Measurements from ENCODE around the gene UNC13A. TPM values are rescaled to one million over a fixed set of nuclear protein-coding genes. Genes with fewer than 3 reads are reported as not detected.
A peak's percentile ranks its signal among the peaks of the same experiment; 100 is the strongest.

The UNC13A gene
- total and polyA plus RNA-seq, 2 of the 13 experiments (the other 11 are each of a cell fraction or from before 2014, with no cell fraction given) = 0.11 to 0.45 TPM

DNA sequence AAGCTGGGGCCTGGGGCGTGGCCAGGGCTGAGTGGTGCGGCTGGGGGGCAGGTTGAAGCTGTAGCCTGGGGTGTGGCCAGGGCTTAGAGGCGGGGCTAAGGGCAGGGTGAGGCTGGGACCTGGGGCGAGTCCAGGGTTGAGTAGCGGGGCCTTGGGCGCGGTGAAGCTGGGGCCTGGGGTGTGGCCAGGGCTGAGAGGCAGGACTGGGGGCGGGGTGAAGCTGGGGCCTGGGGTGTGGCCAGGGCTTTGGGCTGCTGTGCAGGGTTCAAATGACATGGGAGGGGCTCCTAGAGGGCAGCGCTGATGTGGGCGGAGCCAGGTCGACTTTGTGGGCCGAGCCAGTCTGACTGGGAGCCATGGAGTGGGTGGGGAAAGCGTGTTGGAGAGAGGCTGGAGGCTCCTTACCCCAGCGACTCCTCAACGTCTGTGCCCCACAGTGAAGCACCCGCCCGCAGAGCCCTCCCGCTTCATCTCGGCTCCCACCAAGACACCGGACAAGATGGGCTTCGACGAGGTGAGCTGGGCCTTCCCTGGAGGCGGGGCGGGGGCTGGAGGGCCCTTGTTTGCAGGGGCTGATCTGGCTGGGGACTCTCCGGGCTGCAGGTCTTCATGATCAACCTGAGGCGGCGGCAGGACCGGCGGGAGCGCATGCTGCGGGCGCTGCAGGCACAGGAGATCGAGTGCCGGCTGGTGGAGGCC, 111.2 kb downstream of the UNC13A start (continued):
- TF ChIP-seq, protein P1, sequence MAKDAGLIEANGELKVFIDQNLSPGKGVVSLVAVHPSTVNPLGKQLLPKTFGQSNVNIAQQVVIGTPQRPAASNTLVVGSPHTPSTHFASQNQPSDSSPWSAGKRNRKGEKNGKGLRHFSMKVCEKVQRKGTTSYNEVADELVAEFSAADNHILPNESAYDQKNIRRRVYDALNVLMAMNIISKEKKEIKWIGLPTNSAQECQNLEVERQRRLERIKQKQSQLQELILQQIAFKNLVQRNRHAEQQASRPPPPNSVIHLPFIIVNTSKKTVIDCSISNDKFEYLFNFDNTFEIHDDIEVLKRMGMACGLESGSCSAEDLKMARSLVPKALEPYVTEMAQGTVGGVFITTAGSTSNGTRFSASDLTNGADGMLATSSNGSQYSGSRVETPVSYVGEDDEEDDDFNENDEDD (CRISPR knock-in tag; IDR thresholded peaks at IDR 0.05; ENCODE audit: borderline replicate concordance) = no peak
- TF ChIP-seq KDM2A (CRISPR knock-in tag; IDR thresholded peaks at IDR 0.05; ENCODE audit: borderline replicate concordance, low read depth) (no peak), KDM1A (CRISPR knock-in tag; IDR thresholded peaks at IDR 0.05) (no peak)

DNA sequence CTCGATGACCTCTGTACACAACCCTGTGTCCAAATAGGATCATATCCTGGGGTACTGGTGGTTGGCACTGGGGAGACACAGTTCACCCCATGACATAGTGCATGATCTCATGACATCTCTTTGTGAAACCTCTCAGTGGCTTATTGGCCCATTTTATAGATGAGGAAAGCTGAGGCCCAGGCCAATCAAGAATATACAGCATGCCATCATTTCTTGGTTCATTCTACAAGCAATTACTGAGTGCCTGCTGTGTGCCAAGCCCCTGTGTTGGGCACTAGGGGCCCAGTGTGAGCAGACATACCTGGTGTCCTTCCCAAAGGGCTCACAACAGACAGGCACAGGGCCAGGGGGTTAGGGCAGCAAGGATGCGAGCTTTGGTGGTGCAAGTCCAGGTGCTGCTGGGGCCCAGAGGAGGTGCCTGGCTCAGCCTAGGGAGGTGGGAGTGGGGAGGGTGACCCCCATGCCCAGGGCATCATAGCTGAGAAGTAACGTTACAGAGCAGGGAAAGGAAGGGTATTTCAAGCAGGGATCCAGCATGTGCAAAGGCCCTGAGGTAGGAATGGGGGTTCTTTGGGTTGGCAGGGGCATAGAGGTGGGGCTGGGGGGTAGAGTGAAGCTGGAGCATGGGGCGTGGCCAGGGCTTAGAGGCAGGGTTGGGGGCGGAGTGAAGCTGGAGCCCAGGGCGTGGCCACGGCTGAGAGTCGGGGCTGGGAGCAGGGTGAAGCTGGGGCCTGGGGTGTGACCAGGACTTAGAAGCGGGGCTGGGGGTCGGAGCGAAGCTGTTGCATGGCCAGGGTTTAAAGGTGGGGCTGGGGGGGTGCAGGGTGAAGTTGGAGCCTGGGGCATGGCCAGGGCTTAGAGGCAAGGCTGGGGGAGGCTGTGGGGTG, 112.0 kb downstream of the UNC13A start:
- no peaks in the 10 kb centered on the region for H3K9me3 ChIP-seq (ENCODE audit: low read length)
- intact Hi-C loops (cut with micrococcal nuclease; ENCODE audit: unreplicated experiment) = no loop called here
- H3K4me2 ChIP-seq (ENCODE audit: low read depth, low read length) = no peak overlapping the region
- ChIA-PET CTCF (ENCODE audit: low intra/inter-chr PET ratio, low total read pairs) (interaction anchor here (1.0 kb wide), 1 partner anchor 80 kb away, joined by 3 read pairs; no protein-coding TSS in a partner anchor), POLR2A (no interaction called here)
- 97% methylated on average over 11 of the region's 11 CpGs for WGBS (ENCODE audit: low lambda C conversion rate)
- no peak overlapping the region for H3K4me3 ChIP-seq (replicated peaks in 1 of 3; ENCODE audit: insufficient read depth in 1 of 3, low read depth in 2 of 3, low read length in 3 of 3)
- in situ Hi-C loops (cut with HindIII; ENCODE audit: extremely low pct_ligation_motif_present, low pct_unique_long_range_greater_than_20kb) = loop anchor here (10.0 kb wide), 1 partner anchor 121 kb away; no protein-coding TSS in a partner anchor
- H3K27me3 ChIP-seq (ENCODE audit: control insufficient read depth in 1 of 2, insufficient read depth in 2 of 2, low read length in 2 of 2) = no peaks in the 10 kb centered on the region
- H4K20me1 ChIP-seq (ENCODE audit: insufficient read depth, low read length) = peaks cover 2% of the 10 kb centered on the region; the same call in 1 of the 2 replicates
- FAIRE-seq = no peak
- DNase-seq (ENCODE audit: low spot score) = no peak
- H3K4me1 ChIP-seq (ENCODE audit: insufficient read depth, low read length) = no peaks in the 10 kb centered on the region
- no peak overlapping the region for H2AFZ ChIP-seq (ENCODE audit: low read length)
- no TSS peak for BruUV-seq (replicated peaks)
- no peak overlapping the region for H3K27ac ChIP-seq (ENCODE audit: extremely low read length, insufficient read depth, low read length)
- H3K79me2 ChIP-seq (ENCODE audit: insufficient read depth, low read length) = no peaks in the 10 kb centered on the region
- no peak for ATAC-seq
- H3K36me3 ChIP-seq (replicated peaks in 1 of 2; ENCODE audit: control insufficient read depth in 1 of 2, insufficient read depth in 2 of 2, low read length in 2 of 2) = peaks cover 17 to 46% of the 10 kb centered on the region in 2 experiments
- TF ChIP-seq SP1 (IDR thresholded peaks at IDR 0.05) (no peak), SP1 (CRISPR knock-in tag; IDR thresholded peaks at IDR 0.05) (no peak), ZNF629 (CRISPR knock-in tag; conservative IDR thresholded peaks at IDR 0.05) (peak; percentile 85), NFYC (CRISPR knock-in tag; IDR thresholded peaks at IDR 0.05) (no peak), SRY (CRISPR knock-in tag; IDR thresholded peaks at IDR 0.05) (no peak)
- TF ChIP-seq, protein P2, sequence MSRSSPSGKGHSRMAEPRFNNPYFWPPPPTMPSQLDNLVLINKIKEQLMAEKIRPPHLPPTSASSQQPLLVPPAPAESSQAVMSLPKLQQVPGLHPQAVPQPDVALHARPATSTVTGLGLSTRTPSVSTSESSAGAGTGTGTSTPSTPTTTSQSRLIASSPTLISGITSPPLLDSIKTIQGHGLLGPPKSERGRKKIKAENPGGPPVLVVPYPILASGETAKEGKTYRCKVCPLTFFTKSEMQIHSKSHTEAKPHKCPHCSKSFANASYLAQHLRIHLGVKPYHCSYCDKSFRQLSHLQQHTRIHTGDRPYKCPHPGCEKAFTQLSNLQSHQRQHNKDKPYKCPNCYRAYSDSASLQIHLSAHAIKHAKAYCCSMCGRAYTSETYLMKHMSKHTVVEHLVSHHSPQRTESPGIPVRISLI (CRISPR knock-in tag; IDR thresholded peaks at IDR 0.05; ENCODE audit: borderline replicate concordance) = no peak
- no peak overlapping the region for H3K9ac ChIP-seq (ENCODE audit: insufficient read depth, low read depth, low read length)

Measured in HepG2 (cell line).